NB4 (cell line): Measurements from ENCODE around the gene PRSS57.

Experiments
- POLR2A ChIP-seq: IDR thresholded peaks from 2 replicates; pipeline ENCODE4 v1.6.1; 2011; ENCODE audit warnings: mild to moderate bottlenecking; ENCODE audit not compliant: insufficient read length; ENCODE audit errors: extremely low read depth
- TF ChIP-seq, protein P1 (sequence below): IDR thresholded peaks from one replicate; pipeline ENCODE4 v1.5.1; 2012; ENCODE audit warnings: low read depth, low read length

DNA sequence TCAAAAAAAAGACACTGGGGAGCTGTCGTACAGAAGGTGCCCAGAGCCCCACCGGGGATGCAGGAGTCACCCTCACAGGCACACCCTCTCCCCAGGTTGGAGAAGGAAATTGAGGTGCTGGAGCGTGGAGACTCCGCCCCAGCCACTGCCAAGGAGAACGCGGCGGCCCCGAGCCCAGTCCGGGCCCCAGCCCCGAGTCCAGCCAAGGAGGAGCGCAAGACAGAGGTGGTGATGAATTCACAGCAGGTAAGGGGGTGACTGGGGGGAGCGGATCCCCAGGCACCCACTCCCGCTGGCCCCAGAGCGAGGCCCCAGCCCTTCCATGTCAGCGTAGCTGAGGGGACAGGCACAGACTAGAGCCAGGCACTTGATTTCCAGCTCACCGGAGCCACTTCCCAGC, 35.7 kb upstream of the PRSS57 start:
- TF ChIP-seq, protein P1, sequence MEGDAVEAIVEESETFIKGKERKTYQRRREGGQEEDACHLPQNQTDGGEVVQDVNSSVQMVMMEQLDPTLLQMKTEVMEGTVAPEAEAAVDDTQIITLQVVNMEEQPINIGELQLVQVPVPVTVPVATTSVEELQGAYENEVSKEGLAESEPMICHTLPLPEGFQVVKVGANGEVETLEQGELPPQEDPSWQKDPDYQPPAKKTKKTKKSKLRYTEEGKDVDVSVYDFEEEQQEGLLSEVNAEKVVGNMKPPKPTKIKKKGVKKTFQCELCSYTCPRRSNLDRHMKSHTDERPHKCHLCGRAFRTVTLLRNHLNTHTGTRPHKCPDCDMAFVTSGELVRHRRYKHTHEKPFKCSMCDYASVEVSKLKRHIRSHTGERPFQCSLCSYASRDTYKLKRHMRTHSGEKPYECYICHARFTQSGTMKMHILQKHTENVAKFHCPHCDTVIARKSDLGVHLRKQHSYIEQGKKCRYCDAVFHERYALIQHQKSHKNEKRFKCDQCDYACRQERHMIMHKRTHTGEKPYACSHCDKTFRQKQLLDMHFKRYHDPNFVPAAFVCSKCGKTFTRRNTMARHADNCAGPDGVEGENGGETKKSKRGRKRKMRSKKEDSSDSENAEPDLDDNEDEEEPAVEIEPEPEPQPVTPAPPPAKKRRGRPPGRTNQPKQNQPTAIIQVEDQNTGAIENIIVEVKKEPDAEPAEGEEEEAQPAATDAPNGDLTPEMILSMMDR = no peak
- no peak for TF ChIP-seq POLR2A
